Measurements from ENCODE around the gene U2AF2. TPM values are rescaled to one million over a fixed set of nuclear protein-coding genes. Genes with fewer than 3 reads are reported as not detected.

U2AF2 gene
- total and polyA plus RNA-seq, 12 donors: 58.9 to 243 (median 117) TPM

DNA sequence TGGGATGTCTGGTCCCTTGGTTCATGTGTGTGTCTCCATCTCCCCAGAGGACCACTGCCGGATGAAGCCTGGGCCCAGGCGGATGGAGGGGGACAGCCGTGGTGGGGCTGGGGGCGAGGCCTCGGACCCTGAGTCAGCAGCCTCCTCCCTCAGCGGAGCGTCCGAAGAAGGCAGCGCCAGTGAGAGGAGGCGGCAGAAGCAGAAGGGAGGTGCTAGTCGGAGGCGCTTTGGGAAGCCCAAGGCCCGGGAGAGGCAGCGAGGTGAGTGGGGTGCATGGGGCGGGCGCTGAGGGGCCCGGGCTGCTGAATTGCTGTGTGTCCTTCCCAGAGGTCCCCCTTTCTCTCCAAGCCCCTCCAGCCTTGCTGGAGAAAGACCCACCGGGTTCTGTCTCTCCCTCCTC lies 3.6 kb upstream of the U2AF2 start:
- Histone ChIP-seq H3K27ac (no peak overlapping the region), H3K36me3 (replicated peaks in 1 of 2) (peaks cover 0 to 8% of the 10 kb centered on the region in 2 donors), H3K4me1 (replicated peaks in 1 of 2) (peaks cover 24 to 29% of the 10 kb centered on the region in 2 donors), H3K27me3 (no peaks in the 10 kb centered on the region), H3K9me3 (replicated peaks in 1 of 3) (no peaks in the 10 kb centered on the region), H3K4me3 (no peak overlapping the region)
- intact Hi-C loops (cut with DNase I): no loop called here
- TF ChIP-seq POLR2A (IDR thresholded peaks at IDR 0.05): no peak
- TF ChIP-seq, protein P1, sequence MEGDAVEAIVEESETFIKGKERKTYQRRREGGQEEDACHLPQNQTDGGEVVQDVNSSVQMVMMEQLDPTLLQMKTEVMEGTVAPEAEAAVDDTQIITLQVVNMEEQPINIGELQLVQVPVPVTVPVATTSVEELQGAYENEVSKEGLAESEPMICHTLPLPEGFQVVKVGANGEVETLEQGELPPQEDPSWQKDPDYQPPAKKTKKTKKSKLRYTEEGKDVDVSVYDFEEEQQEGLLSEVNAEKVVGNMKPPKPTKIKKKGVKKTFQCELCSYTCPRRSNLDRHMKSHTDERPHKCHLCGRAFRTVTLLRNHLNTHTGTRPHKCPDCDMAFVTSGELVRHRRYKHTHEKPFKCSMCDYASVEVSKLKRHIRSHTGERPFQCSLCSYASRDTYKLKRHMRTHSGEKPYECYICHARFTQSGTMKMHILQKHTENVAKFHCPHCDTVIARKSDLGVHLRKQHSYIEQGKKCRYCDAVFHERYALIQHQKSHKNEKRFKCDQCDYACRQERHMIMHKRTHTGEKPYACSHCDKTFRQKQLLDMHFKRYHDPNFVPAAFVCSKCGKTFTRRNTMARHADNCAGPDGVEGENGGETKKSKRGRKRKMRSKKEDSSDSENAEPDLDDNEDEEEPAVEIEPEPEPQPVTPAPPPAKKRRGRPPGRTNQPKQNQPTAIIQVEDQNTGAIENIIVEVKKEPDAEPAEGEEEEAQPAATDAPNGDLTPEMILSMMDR (IDR thresholded peaks at IDR 0.05): no peak
- DNase-seq: no peak
- WGBS, 4 donors: 84 to 90% (median 87%) methylated on average over 16 to 18 of the region's 18 CpGs

DNA sequence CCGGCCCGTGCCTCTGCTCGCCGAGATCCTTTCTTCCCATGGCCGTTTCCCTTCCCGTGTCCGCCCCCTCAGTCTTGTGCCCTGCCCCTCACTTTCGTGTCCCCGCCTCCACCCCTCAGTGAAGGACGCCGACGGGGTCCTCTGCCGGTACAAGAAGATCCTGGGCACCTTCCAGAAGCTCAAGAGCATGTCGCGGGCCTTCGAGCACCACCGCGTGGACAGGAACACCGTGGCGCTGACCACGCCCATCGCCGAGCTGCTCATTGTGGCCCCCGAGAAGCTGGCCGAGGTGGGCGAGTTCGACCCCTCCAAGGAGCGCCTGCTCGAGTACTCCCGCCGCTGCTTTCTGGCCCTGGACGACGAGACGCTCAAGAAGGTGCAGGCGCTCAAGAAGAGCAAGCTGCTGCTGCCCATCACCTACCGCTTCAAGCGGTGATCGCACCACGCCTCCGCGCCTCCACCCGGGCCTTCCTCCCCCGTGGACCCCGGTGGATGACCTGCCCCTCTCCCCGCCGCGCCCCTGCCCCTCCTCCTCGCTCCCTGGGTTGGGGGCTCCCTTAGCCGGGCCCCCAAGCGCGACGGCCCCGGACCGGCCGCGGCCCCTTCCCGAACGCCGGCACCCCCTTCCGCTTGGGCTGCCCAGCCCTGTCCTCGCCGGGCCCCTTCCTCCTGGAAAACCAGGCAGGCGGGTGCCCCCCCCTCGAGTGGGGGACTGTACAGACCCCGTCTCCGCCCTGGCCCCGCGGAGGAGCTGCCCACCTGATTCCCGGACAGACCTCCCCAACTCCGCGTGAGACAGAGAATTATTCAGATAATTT lies 2.3 kb upstream of the U2AF2 start:
- WGBS, 4 donors: 77 to 81% (median 78%) methylated on average over 44 to 71 of the region's 71 CpGs
- intact Hi-C loops (cut with DNase I): no loop called here
- Histone ChIP-seq H3K9me3 (replicated peaks in 1 of 3) (no peaks in the 10 kb centered on the region), H3K4me3 (no peak overlapping the region), H3K27me3 (no peaks in the 10 kb centered on the region), H3K4me1 (replicated peaks in 1 of 2) (peaks cover 32 to 34% of the 10 kb centered on the region in 2 donors), H3K36me3 (replicated peaks in 1 of 2) (peaks cover 0 to 8% of the 10 kb centered on the region in 2 donors), H3K27ac (peak overlapping the region in 1 of 5 donors; percentile 95)
- TF ChIP-seq, protein P1 (IDR thresholded peaks at IDR 0.05): no peak
- TF ChIP-seq POLR2A (IDR thresholded peaks at IDR 0.05): no peak
- DNase-seq: peak in 4 of 7 donors; percentile 42 to 70 (median 64)

DNA sequence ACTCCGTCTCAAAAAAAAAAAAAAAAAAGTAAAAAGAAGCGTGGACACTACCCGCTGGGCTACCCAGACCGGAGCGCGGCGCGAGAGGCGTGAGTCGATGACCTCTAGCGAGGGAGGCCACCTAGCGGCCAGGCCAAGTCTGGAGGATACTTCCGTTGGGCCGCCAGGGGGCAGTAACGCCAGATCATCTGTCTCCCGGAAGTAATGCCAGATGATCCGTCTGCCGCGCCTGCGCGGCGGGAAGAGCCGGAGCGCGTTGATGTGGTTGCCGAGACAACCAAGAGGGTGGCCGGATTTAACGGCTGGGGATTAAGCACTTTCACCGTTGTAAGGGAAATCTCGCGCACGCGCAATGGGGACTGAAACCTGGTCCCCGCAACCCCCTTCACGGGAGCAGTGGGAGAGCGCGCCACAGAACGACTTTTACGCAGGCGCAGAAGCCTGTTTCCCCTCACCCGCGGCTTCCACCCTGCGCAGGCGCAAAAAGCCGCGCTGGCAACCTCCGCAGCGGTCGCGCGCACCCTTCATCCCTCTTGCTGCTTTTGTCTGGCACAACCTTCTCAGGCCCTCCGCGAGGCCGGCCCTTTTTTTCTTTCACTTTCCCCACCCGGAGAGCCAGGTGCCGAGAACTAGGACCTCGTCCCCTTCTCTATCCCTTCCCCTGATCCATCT lies 1.0 kb upstream of the U2AF2 start:
- H3K27ac ChIP-seq: peak overlapping the region; percentile 73 to 99 (median 99)
- intact Hi-C loops (cut with DNase I): no loop called here
- peak; percentile 97 to 99 (median 98) for DNase-seq
- H3K27me3 ChIP-seq: no peaks in the 10 kb centered on the region
- H3K4me3 ChIP-seq: peak overlapping the region; percentile 16 to 89 (median 68)
- peaks cover 32 to 42% of the 10 kb centered on the region in 2 donors for H3K4me1 ChIP-seq (replicated peaks in 1 of 2)
- H3K9me3 ChIP-seq (replicated peaks in 1 of 3): no peaks in the 10 kb centered on the region
- 0% methylated on average over 51 to 57 of the region's 57 CpGs for WGBS, 4 donors
- peaks cover 0 to 8% of the 10 kb centered on the region in 2 donors for H3K36me3 ChIP-seq (replicated peaks in 1 of 2)
- TF ChIP-seq, protein P1 (IDR thresholded peaks at IDR 0.05): peak; percentile 96 to 100 (median 100)
- peak; percentile 61 to 77 for TF ChIP-seq POLR2A (IDR thresholded peaks at IDR 0.05)

DNA sequence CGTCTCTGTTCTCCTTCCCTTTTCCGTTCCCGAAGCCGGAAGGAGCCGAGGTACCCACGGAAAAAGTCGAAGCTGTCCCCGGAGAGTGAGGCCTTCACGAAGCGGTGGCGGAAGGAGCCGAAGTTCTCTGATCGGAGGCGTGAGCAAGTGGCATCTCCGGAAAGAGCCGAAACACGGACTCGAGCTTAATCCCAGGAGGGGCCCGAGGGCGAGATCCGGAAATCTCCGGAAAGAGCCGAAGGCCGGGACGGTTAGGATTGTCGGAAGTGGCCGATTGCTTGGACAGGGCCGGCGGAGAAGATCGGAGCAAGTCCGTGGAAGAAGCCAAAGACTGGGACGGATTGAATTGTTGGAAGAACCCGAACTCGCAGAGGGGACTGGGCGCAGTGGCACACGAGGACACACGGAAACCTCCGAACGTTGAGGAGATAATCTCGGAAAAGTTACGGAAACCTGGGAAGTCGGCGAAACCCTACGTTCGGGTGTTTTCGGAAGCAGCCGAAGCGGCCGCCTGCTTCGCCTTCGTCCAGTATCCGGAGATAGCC lies 440 bp upstream of the U2AF2 start:
- peaks cover 26 to 42% of the 10 kb centered on the region in 2 donors for H3K4me1 ChIP-seq (replicated peaks in 1 of 2)
- WGBS, 4 donors: 0 to 1% (median 1%) methylated on average over 32 to 52 of the region's 52 CpGs
- no peaks in the 10 kb centered on the region for H3K27me3 ChIP-seq
- peak; percentile 100 for DNase-seq
- H3K9me3 ChIP-seq (replicated peaks in 1 of 3): no peaks in the 10 kb centered on the region
- TF ChIP-seq, protein P1 (IDR thresholded peaks at IDR 0.05): no peak
- no peak for TF ChIP-seq POLR2A (IDR thresholded peaks at IDR 0.05)
- peak overlapping the region; percentile 16 to 89 (median 68) for H3K4me3 ChIP-seq
- H3K27ac ChIP-seq: peak overlapping the region; percentile 73 to 99 (median 99)
- peaks cover 0 to 12% of the 10 kb centered on the region in 2 donors for H3K36me3 ChIP-seq (replicated peaks in 1 of 2)
- intact Hi-C loops (cut with DNase I): no loop called here
